Measurements from ENCODE around the gene GNAS-AS1. TPM values are rescaled to one million over a fixed set of nuclear protein-coding genes. Genes with fewer than 3 reads are reported as not detected.

GNAS-AS1 gene
- total and polyA plus RNA-seq, 2 experiments from 2014 or later: 12.3 to 15.0 TPM

DNA sequence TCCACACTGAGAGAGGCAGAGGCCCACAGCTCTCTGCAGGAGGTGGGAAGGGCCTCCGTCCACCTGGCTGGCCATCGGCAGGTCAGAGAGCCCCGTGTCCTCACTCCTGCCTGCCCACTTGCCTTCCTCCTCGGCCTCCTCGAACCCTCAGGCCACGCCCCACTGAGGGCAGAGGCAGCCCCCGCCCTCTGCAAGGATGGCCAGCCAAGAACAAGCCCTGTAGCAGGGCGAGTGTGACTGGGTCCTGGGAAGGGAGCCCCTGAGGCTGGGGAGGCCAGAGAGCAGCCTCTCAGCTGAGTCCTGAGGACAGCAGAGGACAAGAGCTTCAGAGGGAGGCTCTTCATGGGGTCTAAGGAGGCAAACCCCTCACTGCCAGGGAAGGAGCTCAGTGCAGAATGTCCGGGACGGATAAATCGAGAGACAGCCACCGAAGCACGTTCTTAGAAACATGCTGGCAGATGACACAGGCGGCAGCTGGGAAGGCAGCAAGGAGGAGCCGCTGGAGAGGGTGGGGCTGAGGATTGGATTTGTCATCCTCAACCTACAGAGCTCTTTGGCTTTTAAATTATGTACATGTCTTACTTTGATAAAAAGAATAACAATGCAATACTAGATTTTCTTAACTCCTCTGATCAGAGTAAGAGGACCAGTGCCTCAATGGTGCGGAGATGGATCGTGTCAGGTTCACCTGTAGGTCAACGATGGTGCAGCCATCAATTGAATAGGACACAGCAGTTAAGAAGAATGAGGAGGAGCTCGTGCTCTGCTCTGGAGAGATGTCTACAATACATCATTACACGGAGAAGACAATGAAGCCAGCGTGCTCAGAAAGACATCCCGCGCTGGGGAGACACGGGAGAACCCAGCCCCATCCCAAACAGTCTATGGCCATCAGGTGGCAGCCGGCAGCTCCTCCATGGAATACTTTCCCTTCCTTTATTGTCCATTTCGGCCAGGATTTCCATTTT lies 53.0 kb downstream of the GNAS-AS1 start (continued):
- TF ChIP-seq, protein P1, sequence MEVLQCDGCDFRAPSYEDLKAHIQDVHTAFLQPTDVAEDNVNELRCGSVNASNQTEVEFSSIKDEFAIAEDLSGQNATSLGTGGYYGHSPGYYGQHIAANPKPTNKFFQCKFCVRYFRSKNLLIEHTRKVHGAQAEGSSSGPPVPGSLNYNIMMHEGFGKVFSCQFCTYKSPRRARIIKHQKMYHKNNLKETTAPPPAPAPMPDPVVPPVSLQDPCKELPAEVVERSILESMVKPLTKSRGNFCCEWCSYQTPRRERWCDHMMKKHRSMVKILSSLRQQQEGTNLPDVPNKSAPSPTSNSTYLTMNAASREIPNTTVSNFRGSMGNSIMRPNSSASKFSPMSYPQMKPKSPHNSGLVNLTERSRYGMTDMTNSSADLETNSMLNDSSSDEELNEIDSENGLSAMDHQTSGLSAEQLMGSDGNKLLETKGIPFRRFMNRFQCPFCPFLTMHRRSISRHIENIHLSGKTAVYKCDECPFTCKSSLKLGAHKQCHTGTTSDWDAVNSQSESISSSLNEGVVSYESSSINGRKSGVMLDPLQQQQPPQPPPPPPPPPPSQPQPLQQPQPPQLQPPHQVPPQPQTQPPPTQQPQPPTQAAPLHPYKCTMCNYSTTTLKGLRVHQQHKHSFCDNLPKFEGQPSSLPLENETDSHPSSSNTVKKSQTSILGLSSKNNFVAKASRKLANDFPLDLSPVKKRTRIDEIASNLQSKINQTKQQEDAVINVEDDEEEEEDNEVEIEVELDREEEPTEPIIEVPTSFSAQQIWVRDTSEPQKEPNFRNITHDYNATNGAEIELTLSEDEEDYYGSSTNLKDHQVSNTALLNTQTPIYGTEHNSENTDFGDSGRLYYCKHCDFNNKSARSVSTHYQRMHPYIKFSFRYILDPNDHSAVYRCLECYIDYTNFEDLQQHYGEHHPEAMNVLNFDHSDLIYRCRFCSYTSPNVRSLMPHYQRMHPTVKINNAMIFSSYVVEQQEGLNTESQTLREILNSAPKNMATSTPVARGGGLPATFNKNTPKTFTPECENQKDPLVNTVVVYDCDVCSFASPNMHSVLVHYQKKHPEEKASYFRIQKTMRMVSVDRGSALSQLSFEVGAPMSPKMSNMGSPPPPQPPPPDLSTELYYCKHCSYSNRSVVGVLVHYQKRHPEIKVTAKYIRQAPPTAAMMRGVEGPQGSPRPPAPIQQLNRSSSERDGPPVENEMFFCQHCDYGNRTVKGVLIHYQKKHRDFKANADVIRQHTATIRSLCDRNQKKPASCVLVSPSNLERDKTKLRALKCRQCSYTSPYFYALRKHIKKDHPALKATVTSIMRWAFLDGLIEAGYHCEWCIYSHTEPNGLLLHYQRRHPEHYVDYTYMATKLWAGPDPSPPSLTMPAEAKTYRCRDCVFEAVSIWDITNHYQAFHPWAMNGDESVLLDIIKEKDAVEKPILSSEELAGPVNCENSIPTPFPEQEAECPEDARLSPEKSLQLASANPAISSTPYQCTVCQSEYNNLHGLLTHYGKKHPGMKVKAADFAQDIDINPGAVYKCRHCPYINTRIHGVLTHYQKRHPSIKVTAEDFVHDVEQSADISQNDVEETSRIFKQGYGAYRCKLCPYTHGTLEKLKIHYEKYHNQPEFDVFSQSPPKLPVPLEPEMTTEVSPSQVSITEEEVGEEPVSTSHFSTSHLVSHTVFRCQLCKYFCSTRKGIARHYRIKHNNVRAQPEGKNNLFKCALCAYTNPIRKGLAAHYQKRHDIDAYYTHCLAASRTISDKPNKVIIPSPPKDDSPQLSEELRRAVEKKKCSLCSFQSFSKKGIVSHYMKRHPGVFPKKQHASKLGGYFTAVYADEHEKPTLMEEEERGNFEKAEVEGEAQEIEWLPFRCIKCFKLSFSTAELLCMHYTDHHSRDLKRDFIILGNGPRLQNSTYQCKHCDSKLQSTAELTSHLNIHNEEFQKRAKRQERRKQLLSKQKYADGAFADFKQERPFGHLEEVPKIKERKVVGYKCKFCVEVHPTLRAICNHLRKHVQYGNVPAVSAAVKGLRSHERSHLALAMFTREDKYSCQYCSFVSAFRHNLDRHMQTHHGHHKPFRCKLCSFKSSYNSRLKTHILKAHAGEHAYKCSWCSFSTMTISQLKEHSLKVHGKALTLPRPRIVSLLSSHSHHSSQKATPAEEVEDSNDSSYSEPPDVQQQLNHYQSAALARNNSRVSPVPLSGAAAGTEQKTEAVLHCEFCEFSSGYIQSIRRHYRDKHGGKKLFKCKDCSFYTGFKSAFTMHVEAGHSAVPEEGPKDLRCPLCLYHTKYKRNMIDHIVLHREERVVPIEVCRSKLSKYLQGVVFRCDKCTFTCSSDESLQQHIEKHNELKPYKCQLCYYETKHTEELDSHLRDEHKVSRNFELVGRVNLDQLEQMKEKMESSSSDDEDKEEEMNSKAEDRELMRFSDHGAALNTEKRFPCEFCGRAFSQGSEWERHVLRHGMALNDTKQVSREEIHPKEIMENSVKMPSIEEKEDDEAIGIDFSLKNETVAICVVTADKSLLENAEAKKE (CRISPR knock-in tag; IDR thresholded peaks at IDR 0.05): no peak
- TF ChIP-seq STAT1 (IDR thresholded peaks at IDR 0.05; ENCODE audit: unreplicated experiment) (no peak), POLR2AphosphoS5 (IDR thresholded peaks at IDR 0.05; ENCODE audit: low read depth) (no peak), EZH2 (IDR thresholded peaks at IDR 0.05; ENCODE audit: low read depth, unreplicated experiment) (no peak)

DNA sequence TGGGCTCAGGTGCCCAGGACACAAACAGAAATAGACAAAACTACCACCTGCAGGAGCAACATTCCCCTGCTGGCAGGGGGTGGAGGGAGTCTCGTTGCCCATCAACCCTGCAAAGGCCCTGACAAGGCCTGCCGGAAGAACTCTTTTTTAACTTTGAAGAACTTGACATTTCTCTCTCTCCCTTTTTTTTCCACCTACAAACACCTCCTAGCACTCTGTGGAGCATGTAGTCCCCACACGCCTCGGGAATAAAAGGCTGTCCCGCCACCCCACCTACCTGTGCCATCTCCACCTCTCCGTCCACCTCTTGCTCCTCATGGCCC lies 54.8 kb downstream of the GNAS-AS1 start:
- peaks cover 14% of the 10 kb centered on the region for H3K27me3 Mint-ChIP-seq (ENCODE audit: insufficient read depth, low read depth, poor library complexity)
- no peak overlapping the region for H3K4me3 Mint-ChIP-seq

More for the DNA sequence above, 54.8 kb downstream of the GNAS-AS1 start:
- ATAC-seq (no peak), DNase-seq (ENCODE audit: low spot score) (no peak)
- no peaks in the 10 kb centered on the region for H3K9me3 Mint-ChIP-seq
- no peak overlapping the region for H3K27ac Mint-ChIP-seq
- H3K4me3 ChIP-seq: no peak overlapping the region
- H3K9me2 ChIP-seq (ENCODE audit: insufficient read depth): no peaks in the 10 kb centered on the region
- peaks cover 22% of the 10 kb centered on the region for H3K4me1 Mint-ChIP-seq
- no peaks in the 10 kb centered on the region for H3K27me3 ChIP-seq (ENCODE audit: insufficient read depth)
- H3K36me3 Mint-ChIP-seq (ENCODE audit: low read depth): no peaks in the 10 kb centered on the region
- TF ChIP-seq POLR2AphosphoS5 (IDR thresholded peaks at IDR 0.05; ENCODE audit: low read depth) (no peak), ZNF331 (CRISPR knock-in tag; IDR thresholded peaks at IDR 0.05; ENCODE audit: low read depth) (no peak)
- no peaks in the 10 kb centered on the region for H4K20me1 ChIP-seq (replicated peaks; ENCODE audit: insufficient read depth)
- no peaks in the 10 kb centered on the region for H3K36me3 ChIP-seq (ENCODE audit: insufficient read depth)
- H2AFZ ChIP-seq: no peak overlapping the region
- no peaks in the 10 kb centered on the region for H3K79me2 ChIP-seq (replicated peaks; ENCODE audit: insufficient read depth)
- H3F3A ChIP-seq (replicated peaks; ENCODE audit: low read depth): no peaks in the 10 kb centered on the region
- no peak overlapping the region for H3K27ac ChIP-seq (ENCODE audit: low read depth)
- no peak overlapping the region for H3K4me2 ChIP-seq
- peaks cover 9% of the 10 kb centered on the region for H3K4me1 ChIP-seq (ENCODE audit: insufficient read depth)
